Measurements from ENCODE around the gene TPD52L1.

Gene TPD52L1

DNA sequence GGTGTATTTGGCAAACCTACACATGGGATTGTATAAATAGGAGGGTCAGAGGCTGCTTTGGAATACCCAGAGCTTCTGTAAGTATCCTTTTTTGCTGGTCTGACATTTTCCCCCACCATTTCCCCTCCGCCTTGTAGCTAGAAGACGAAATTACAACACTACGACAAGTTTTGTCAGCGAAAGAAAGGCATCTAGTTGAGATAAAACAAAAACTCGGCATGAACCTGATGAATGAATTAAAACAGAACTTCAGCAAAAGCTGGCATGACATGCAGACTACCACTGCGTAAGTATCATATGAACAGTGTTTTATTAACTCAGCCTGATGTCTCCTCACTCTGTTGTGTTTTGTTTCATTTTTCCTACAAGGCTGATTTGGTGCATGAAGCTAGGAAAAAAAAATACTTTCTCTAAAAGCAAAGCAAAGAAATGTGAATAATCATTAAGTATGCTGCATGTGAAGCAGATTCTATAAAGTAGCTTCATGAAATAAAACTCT is 75.5 kb downstream of the TPD52L1 start:
- DNase-seq (ENCODE audit: low read depth): peak; percentile 18
- TF ChIP-seq, protein P1, sequence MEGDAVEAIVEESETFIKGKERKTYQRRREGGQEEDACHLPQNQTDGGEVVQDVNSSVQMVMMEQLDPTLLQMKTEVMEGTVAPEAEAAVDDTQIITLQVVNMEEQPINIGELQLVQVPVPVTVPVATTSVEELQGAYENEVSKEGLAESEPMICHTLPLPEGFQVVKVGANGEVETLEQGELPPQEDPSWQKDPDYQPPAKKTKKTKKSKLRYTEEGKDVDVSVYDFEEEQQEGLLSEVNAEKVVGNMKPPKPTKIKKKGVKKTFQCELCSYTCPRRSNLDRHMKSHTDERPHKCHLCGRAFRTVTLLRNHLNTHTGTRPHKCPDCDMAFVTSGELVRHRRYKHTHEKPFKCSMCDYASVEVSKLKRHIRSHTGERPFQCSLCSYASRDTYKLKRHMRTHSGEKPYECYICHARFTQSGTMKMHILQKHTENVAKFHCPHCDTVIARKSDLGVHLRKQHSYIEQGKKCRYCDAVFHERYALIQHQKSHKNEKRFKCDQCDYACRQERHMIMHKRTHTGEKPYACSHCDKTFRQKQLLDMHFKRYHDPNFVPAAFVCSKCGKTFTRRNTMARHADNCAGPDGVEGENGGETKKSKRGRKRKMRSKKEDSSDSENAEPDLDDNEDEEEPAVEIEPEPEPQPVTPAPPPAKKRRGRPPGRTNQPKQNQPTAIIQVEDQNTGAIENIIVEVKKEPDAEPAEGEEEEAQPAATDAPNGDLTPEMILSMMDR (IDR thresholded peaks at IDR 0.05; ENCODE audit: low read length, missing control alignments): no peak
- peak overlapping the region; percentile 19 for H3K4me3 ChIP-seq (replicated peaks; ENCODE audit: low read depth, low read length)

DNA sequence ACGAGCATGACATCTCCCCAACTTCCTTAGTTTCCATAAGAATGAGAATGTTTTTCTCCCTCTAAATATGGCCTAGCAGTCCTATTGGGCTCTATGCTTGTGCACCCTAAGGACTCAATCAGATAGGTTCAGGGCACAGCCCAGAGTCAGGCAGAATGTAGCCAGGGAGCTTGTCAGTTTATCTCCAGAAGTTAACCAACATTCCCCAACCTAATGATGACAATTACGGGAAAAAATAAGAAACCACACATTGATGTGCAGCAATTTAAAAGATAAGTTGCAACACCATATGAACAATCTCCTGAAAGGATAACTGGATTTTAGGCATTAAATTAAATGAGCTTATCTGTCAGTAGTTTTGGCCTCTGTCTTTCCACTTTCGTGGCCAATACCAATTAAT is 77.1 kb downstream of the TPD52L1 start:
- TF ChIP-seq, protein P1 (IDR thresholded peaks at IDR 0.05; ENCODE audit: low read length, missing control alignments): no peak
- no peak overlapping the region for H3K4me3 ChIP-seq (replicated peaks; ENCODE audit: low read depth, low read length)
- no peak for DNase-seq (ENCODE audit: low read depth)

DNA sequence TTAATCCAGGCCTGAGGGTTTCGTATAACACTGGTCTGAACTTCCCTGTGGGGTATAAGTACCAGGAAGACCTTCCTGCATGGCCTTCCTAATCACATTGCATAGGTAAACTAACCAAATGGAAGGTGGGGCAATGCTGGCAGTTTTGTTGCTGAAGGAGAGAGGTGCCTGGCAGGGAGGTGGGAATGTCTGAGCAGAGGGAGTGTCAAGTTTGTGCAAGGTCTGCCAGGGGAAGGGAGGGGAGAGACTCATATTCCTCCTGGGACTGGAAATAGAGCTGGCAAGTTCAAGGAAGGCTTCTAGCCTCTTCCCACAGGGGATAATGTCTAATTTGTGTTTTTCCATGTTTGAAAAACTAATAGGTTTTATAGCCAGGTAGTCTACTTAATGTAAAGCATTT is 77.6 kb downstream of the TPD52L1 start:
- DNase-seq (ENCODE audit: low read depth): no peak
- H3K4me3 ChIP-seq (replicated peaks; ENCODE audit: low read depth, low read length): no peak overlapping the region
- TF ChIP-seq, protein P1 (IDR thresholded peaks at IDR 0.05; ENCODE audit: low read length, missing control alignments): no peak

DNA sequence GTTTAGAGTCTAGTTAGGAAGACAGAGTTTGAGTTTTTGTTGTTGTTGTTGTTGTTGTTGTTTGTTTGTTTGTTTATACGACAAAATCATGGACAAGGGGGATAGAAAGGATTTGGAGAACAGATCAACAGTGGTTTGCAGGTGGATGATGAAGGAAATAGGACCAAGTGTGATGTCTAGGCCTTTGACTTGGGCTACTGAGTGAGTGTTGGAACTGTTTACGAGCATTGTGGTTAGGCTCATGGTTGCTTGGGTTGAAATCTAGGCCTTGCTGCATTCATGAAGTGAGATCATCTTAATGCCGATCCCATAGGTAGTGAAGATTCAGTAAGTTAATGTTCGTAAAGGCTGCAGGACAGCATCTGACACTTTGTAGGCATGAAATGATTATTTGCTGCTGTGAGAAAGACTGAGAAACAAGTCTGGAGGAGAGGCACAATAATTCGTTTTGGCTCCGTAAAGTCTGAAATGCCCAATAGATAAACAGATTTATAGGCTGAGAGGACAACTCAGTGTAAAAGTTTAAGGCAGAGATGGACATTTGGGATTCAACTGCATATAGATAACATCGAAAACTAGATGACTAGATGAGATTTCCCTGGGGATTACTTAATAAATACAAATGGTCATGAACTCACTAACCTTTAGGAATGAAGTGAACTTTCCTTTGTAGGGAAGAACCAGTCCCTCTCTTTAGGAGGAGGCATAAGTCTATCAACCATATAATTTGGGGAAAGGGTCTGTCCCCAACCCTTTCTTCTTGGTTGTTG is 78.2 kb downstream of the TPD52L1 start:
- TF ChIP-seq, protein P1 (IDR thresholded peaks at IDR 0.05; ENCODE audit: low read length, missing control alignments): no peak
- H3K4me3 ChIP-seq (replicated peaks; ENCODE audit: low read depth, low read length): no peak overlapping the region
- no peak for DNase-seq (ENCODE audit: low read depth)

DNA sequence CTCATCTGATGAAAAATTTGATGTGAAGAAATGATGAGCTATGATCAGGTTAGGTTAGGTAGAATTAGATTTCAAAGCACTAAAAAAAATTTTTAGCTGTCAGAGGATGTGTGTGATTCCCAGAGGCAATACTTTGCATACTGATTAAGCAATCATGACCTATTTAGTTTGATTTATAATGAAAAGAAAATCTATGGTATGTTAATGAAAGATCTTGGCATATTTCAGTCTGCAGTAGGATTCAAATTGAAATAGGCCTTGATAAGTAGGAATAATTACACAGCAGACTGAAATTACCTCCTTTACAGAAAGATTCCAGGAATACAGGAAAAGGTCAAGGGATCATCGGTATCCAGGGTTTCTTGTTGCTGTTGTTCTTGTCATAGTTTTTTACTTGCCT is 78.9 kb downstream of the TPD52L1 start:
- TF ChIP-seq, protein P1 (IDR thresholded peaks at IDR 0.05; ENCODE audit: low read length, missing control alignments): no peak
- no peak overlapping the region for H3K4me3 ChIP-seq (replicated peaks; ENCODE audit: low read depth, low read length)
- peak; percentile 18 for DNase-seq (ENCODE audit: low read depth)

DNA sequence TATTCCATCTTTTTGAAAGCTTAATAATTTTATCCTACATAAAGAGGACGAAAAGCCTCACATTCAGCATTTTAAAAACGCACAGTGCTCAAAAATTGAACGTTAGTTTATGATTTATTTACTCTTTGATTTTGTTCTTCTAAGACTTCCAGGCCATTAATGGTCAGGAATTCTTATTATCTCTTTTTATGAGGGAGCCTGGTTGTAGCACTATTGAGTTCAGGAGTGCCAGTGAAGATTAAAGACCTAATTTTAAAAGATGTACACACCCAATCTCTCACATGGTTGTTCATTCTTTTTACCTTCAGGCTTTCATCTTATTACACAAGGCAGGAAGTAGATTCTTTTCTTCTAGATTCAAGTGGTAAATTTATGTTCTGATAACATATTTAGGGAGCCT is 79.6 kb downstream of the TPD52L1 start:
- no peak overlapping the region for H3K4me3 ChIP-seq (replicated peaks; ENCODE audit: low read depth, low read length)
- TF ChIP-seq, protein P1 (IDR thresholded peaks at IDR 0.05; ENCODE audit: low read length, missing control alignments): no peak
- no peak for DNase-seq (ENCODE audit: low read depth)
